GM21515 (cell line): ENCODE data around the gene ZBTB7A.

ENCODE experiments used
- ATAC-seq: cut with Tn5 transposase; IDR thresholded peaks from one replicate; pipeline ENCODE4 v1.9.1; 2021; ENCODE audit not compliant: unreplicated experiment

ZBTB7A gene

GRCh38 chr19:4066682-4067395 is at the start of gene ZBTB7A:
Gene ZBTB7A, minus strand, starts transcription at chr19:4066899. Its CDS starts 11,667 bp downstream, at chr19:4055232.
- no peak for ATAC-seq

DNA sequence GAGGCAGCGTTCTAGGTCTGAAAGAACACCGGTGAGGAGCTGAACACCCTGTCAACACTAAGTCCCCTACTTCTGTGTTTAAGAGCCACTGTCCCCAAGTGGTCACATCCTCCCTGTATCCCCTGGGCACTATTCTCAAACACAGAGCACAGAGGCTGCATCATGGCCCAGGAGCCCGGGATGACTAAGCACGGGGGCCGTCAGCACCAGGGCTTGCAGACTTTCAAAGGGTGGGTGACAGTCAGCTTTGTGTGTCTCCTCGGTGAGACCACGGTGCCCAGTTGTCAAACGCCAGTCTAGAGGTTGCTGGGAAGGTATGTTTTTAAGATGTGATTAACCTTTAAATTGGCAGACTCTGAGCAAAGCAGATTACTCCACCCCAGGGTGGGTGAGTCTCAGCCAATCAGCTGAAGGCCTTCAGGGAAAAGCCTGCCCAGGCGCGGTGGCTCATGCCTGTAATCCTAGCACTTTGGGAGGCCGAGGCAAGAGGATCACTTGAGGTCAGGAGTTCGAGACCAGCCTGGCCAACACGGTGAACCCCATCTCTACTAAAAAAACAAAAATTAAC is 49.2 kb upstream of the ZBTB7A start:
- ATAC-seq = no peak

- ATAC-seq = peak; percentile 70
Observed at GRCh38 chr19:4115050-4115817, 48.5 kb upstream of the ZBTB7A start.

DNA sequence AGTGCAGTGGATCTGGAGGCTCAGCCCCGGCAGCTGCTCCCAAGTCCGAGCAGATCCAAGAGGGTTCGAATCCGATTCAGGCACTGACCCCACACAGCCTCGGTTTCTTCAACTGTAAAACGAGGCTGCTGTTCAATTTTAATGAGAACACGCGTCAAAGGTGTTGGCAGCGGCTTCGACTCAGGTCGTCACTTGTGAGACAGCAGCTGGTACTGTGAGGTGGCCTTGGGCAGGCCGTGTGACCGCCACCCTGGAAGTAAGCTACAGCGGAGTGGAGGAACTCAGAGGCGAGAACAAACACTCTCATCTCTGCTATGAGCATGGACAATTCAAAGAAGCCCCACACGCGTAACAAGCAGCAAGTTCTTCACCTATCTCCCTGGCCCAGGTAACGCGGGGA is 47.5 kb upstream of the ZBTB7A start:
- no peak for ATAC-seq

DNA sequence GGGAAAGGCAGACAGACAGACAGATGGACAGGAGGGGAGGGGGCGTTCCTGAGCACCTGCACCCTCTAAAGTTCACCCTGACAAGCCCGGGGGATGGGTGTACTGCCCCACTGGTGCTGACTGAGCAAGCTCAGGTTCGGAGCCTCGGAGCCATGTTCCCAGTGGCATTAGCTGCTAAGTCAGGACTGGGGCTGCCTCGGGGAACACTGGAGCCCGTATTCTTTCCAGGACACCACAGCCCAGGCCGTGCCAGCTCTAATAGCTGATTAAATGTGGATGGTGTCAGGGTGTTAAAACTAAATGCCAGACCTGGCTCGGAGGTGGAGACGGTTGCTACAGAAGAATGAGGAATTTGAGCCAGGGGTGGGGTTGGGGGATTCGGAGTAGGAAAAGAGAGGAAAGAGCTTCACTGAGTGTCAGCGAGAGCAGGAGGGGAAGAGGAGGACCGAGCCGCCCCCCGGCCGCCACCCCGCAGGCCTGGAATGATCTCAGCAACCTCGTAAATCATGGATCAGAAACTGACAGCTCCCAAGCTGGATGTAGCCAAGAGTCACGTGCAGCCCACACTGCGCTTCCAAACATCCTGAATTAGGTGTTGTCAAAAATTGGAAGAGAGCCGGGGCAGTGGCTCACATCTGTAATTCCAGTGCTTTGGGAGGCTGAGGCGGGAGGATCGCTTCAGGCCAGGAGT is 46.8 kb upstream of the ZBTB7A start:
- ATAC-seq = no peak

DNA sequence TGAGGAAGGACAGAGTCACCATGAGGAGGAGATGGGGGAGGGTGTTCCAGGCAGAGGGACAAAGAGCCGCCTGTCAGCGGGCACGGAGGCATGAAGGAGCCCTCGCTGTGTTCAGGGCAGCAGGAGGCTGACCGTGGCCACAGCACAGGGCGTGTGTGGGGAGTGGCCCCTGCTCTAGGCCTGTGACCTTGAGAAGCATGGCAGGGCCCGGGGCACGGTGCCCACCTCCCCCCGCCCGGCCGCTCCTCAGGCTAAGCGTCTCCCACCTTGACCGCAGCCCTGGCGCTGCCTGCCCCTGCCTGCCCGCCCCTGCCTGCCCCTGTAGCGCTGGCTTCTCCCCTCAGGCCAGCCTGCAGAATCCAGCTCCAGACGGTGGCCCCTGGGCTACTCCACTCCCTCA is 45.7 kb upstream of the ZBTB7A start:
- ATAC-seq = no peak

DNA sequence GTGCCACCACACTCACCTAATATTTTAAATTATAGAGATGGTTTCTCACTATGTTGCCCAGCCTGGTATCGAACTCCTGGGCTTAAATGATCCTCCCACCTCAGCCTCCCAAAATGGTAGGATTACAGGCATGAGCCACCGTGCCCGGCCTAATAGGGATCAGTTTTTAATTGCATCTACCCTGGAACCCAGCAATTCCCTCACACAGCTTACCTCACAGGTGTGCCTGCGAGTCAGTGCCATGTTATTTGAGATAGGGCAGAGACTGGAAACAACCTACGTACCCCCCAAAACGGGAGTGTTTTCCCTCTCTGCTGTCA is 42.9 kb upstream of the ZBTB7A start:
- ATAC-seq = no peak

- ATAC-seq = peak; percentile 49
Observed at GRCh38 chr19:4108767-4109625, 42.3 kb upstream of the ZBTB7A start.

- ATAC-seq = no peak
Observed at GRCh38 chr19:4103080-4103433, 36.4 kb upstream of the ZBTB7A start.

DNA sequence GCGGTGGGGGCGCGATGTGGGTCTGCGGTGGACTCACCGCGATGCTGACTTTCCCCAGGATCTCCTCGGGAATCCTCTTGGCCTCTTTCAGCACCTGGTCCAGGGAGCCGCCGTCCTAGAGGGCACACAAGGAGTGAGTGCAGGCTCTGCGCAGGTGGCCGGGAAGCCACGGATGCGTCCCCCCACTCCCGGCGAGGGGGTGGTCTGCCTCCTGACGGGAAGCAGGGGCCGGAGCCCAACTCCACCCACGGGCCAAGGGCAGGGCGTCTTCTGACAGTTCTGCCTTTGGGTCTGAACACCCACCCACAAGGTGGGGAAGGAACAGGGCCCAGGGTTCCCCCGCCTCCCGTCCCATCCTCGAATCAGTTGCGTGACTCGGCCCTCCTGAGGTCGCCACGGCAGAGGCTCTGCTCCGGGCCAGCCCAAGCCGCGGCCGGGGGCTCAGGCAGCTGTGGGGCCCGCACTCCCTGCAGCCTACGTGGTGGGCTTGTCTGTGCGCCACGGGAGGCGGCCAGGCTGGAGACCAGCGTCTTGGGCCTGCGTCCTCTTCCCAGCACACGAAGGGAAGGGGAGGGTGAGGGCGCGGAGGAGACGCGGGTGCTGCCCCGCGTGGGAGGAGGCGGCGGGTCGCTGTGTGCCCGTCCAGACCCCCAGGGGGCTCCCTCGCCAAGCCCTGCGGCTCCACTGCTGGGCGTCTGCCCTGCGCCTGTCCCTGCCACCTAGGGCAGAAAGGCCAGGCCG is 35.8 kb upstream of the ZBTB7A start:
- ATAC-seq = no peak

DNA sequence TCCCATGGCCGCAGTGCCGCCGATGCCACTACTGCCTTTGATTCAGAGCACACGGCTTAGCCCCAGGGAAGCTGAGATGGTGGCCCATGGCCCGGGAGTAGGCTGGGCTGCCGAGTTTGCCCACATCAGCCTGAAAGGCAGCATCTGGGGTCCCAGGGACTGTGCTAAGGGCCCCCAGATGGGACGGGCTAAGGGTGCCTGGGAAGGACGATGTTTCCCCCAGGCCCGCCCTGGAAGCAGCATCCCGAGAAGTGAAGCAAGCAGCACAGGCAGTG is 34.7 kb upstream of the ZBTB7A start:
- no peak for ATAC-seq

DNA sequence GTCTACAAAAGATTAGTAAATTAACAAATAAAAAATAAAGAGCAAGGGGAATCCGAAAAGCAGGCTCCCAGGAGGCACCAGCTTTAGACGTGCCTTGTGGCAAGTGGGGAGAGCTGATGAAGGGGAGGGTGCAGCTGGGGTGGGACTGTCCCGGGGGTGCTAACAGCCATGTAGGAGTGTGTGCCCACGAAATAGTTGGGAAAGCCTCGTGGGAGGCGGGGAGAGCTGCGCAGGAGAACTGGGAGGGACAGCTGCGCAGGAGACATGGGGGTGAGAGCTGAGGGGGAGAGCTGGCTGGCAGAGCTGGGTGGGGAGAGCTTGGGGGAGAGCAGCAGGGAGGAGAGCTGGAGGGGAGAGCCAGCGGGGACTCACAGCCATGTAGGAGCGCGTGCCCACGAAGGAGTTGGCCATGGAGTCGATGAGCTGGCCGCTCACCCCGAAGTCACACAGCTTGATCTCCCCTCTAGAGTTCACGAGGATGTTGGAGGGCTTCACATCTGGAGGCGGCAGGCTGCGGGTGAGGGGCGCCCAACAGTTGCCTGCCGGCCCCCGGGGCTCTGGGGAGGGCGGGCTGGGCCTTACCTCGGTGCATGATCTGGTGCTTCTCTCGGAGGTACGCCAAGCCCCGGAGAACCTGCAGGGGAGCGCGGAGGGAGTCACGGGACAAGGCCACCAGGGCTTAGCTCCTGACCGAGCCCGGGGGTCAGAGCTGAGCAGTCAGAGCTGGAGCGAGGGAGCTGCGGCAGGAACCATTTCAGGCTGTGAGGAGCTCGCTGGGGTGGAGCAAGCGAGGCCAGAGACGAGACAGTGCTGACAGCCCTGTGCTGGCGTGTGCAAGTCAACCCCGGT is 34.2 kb upstream of the ZBTB7A start:
- ATAC-seq = no peak

GRCh38 chr19:4099041-4099764 is 32.5 kb upstream of the ZBTB7A start:
- no peak for ATAC-seq

- no peak for ATAC-seq
Observed at GRCh38 chr19:4098493-4098892, 31.8 kb upstream of the ZBTB7A start.

GRCh38 chr19:4097501-4097900 is 30.8 kb upstream of the ZBTB7A start:
- ATAC-seq = no peak

DNA sequence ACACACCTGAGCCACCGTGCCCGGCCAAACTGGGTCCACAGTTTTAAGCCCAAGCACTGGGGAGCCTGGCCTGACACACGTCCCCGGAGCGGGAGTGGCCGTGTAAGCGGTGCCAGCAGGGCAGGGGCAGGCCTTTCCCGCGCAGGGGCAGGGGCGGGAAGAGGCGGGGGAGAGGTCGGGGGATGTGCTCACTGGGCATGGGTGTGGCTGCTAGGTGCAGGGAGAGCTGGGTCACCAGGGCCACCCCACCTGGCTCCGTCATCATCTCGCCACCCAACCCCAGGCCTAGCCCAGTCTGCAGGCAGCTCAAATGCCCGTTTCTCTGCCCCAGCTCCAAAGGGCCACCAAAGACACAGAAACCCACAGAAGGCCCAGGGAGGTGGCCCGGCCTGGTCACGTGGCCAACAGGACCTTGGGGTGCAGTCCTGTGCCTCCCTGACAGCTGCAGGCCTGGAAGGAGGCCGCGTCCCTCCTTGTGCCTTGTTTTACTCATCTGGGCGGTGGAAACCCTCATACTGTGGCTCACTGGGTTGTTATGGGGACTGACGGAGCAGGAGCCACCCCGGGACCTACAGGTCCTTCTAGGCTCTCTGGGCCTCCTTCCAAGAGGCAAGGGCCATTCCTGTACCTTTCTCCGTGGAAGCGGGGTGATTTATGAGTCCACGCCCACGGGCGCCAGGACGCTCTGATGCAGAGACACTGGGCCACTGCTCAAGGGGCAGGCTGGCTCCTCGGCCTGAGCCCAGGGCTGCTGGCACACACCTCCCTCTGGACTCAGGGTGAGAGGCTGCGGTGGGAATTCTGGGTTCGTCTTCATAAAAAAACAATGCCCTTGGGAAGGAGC is 29.6 kb upstream of the ZBTB7A start:
- no peak for ATAC-seq

GRCh38 chr19:4095488-4095844 is 28.8 kb upstream of the ZBTB7A start:
- ATAC-seq = no peak
